Thyroid gland (tissue), 4 donors: ENCODE measurements around the gene QSOX2. TPM values are rescaled to one million over a fixed set of nuclear protein-coding genes. Genes with fewer than 3 reads are reported as not detected.

ENCODE experiments used
- DNase-seq, 2 donors: peaks; one replicate each; pipeline ENCODE4 v3.0.0-alpha.2; 2019
- H3K27ac ChIP-seq, 3 donors: fragments of 200-600 bp; sonication (generic); 1 replicate in 2 of 3; 2 replicates in 1 of 3; pipeline ENCODE4 v1.5.1; 2016 to 2019; ENCODE audit warnings: mild to moderate bottlenecking in 1 of 3, moderate library complexity in 1 of 3
- H3K27me3 ChIP-seq: fragments of 200-600 bp; sonication (generic); one replicate; pipeline ENCODE4 v1.5.1; 2019
- H3K36me3 ChIP-seq, 2 donors: fragments of 200-600 bp; sonication (generic); one replicate each; pipeline ENCODE4 v1.5.1; 2016 to 2019
- H3K4me1 ChIP-seq, 2 donors: fragments of 200-600 bp; sonication (generic); one replicate each; pipeline ENCODE4 v1.5.1; 2017 to 2019
- H3K4me3 ChIP-seq, 3 donors: fragments of 200-600 bp; sonication (generic); replicated peaks in 1 of 3; 1 replicate in 2 of 3; 2 replicates in 1 of 3; pipeline ENCODE4 v1.5.1; 2016; ENCODE audit warnings: mild to moderate bottlenecking in 1 of 3
- H3K9me3 ChIP-seq: fragments of 200-600 bp; sonication (generic); one replicate; pipeline ENCODE4 v1.5.1; 2017
- CTCF ChIP-seq, 6 experiments: fragments of 200-600 bp in 3 of 6; fragments of 450-650 bp in 3 of 6; sonication (generic) in 3 of 6; IDR thresholded peaks; one replicate each; pipeline ENCODE4 v1.5.1; 2016 to 2019; ENCODE audit warnings: antibody characterized with exemption in 6 of 6, mild to moderate bottlenecking in 2 of 6, inconsistent platforms in 1 of 6, moderate library complexity in 1 of 6
- POLR2A ChIP-seq, 2 donors: fragments of 450-650 bp; IDR thresholded peaks; one replicate each; pipeline ENCODE4 v1.6.1; 2017; ENCODE audit warnings: antibody characterized with exemption in 2 of 2, mild to moderate bottlenecking in 2 of 2, moderate library complexity in 1 of 2
- WGBS, 2 donors: methylation state at CpG; one replicate each; pipeline ENCODE4 v1.1.5; 2017; 5-methylcytosine and 5-hydroxymethylcytosine counted together
- intact Hi-C: fragments of 100-400 bp; cut with DNase I; formaldehyde crosslinking; loops from one replicate; pipeline ENCODE4 v1.15.1; 2023
- total RNA-seq, 4 donors: library from RNA; depleted of rRNA; stranded (reverse); fragments of >200 nt; gene quantifications; one replicate each; pipeline ENCODE4 v1.2.3, GENCODE V29; 2016

Gene QSOX2
- total RNA-seq, 4 donors from 2014 or later, result 8.9 to 19.1 (median 11.2) TPM

- Histone ChIP-seq H3K27me3 (peaks cover 2% of the 10 kb centered on the region), H3K9me3 (no peaks in the 10 kb centered on the region), H3K4me3 (no peak overlapping the region), H3K36me3 (peaks cover 12 to 17% of the 10 kb centered on the region in 2 donors), H3K27ac (no peak overlapping the region), H3K4me1 (no peaks in the 10 kb centered on the region)
- intact Hi-C loops, result no loop called here
- TF ChIP-seq POLR2A (IDR thresholded peaks at IDR 0.05) (no peak), CTCF (IDR thresholded peaks at IDR 0.05) (no peak)
- no peak for DNase-seq
- 87 to 89% methylated on average over 9 of the region's 9 CpGs for WGBS, 2 donors
Measured at GRCh38 chr9:136207616-136208015, 38.0 kb downstream of the QSOX2 start.

GRCh38 chr9:136206602-136207275 is 38.9 kb downstream of the QSOX2 start:
- no peak overlapping the region for H3K27ac ChIP-seq
- H3K9me3 ChIP-seq, result no peaks in the 10 kb centered on the region
- TF ChIP-seq POLR2A (IDR thresholded peaks at IDR 0.05), result no peak
- no peak for TF ChIP-seq CTCF (IDR thresholded peaks at IDR 0.05)
- 85 to 89% methylated on average over 16 of the region's 16 CpGs for WGBS, 2 donors
- intact Hi-C loops, result no loop called here
- peaks cover 12 to 16% of the 10 kb centered on the region in 2 donors for H3K36me3 ChIP-seq
- H3K27me3 ChIP-seq, result peaks cover 11% of the 10 kb centered on the region
- H3K4me3 ChIP-seq, result no peak overlapping the region
- DNase-seq, result no peak
- H3K4me1 ChIP-seq, result no peaks in the 10 kb centered on the region

GRCh38 chr9:136205707-136205992 is 40.0 kb downstream of the QSOX2 start:
- Histone ChIP-seq H3K27me3 (peaks cover 11% of the 10 kb centered on the region), H3K27ac (no peak overlapping the region), H3K9me3 (no peaks in the 10 kb centered on the region), H3K36me3 (peaks cover 6 to 7% of the 10 kb centered on the region in 2 donors), H3K4me1 (no peaks in the 10 kb centered on the region), H3K4me3 (no peak overlapping the region)
- TF ChIP-seq CTCF (IDR thresholded peaks at IDR 0.05) (no peak), POLR2A (IDR thresholded peaks at IDR 0.05) (no peak)
- WGBS, 2 donors, result 80 to 95% methylated on average over 1 to 4 of the region's 5 CpGs
- intact Hi-C loops, result no loop called here
- DNase-seq, result no peak

- H3K4me1 ChIP-seq, result no peaks in the 10 kb centered on the region
- H3K9me3 ChIP-seq, result no peaks in the 10 kb centered on the region
- peaks cover 6 to 7% of the 10 kb centered on the region in 2 donors for H3K36me3 ChIP-seq
- peaks cover 11% of the 10 kb centered on the region for H3K27me3 ChIP-seq
- H3K4me3 ChIP-seq, result no peak within 1 kb of the TSS
- intact Hi-C loops, result no loop called here
- DNase-seq, result peak; percentile 18 to 21
- no peak within 1 kb of the TSS for H3K27ac ChIP-seq
- TF ChIP-seq POLR2A (IDR thresholded peaks at IDR 0.05) (no peak), CTCF (IDR thresholded peaks at IDR 0.05) (no peak)
- WGBS, 2 donors, result 0 to 7% methylated on average over 4 to 15 of the region's 70 CpGs
Measured at GRCh38 chr9:136204838-136205706, 40.5 kb downstream of the QSOX2 start, which contains the start of gene LHX3. Gene LHX3 (minus strand): TSS chr9:136205128. CDS start chr9:136205012, 116 bp downstream.
